HG03571 (cell line): ENCODE results near the gene SPEG.

Experiments used
- ATAC-seq: cut with Tn5 transposase; IDR thresholded peaks from one replicate; pipeline ENCODE4 v1.9.1; 2021; ENCODE audit not compliant: unreplicated experiment

Gene SPEG

GRCh38 chr2:219475697-219476651 lies 41.3 kb downstream of the SPEG start:
- ATAC-seq: no peak

- no peak for ATAC-seq
Measured at GRCh38 chr2:219476652-219477151, 42.1 kb downstream of the SPEG start.

GRCh38 chr2:219477179-219477578 lies 42.5 kb downstream of the SPEG start:
- no peak for ATAC-seq

- no peak for ATAC-seq
Measured at GRCh38 chr2:219477815-219478214, 43.2 kb downstream of the SPEG start.

GRCh38 chr2:219478916-219479315 lies 44.3 kb downstream of the SPEG start:
- no peak for ATAC-seq

- ATAC-seq: no peak
Measured at GRCh38 chr2:219480004-219480403, 45.4 kb downstream of the SPEG start.

- no peak for ATAC-seq
Measured at GRCh38 chr2:219482674-219483405, 48.2 kb downstream of the SPEG start.

- ATAC-seq: no peak
Measured at GRCh38 chr2:219483451-219484342, 49.1 kb downstream of the SPEG start.

GRCh38 chr2:219484343-219485200 lies 49.9 kb downstream of the SPEG start:
- ATAC-seq: no peak

- no peak for ATAC-seq
Measured at GRCh38 chr2:219485201-219485580, 50.5 kb downstream of the SPEG start.

- ATAC-seq: no peak
Measured at GRCh38 chr2:219486380-219486959, 51.8 kb downstream of the SPEG start.

- no peak for ATAC-seq
Measured at GRCh38 chr2:219488149-219488843, 53.7 kb downstream of the SPEG start.

GRCh38 chr2:219488844-219489194 lies 54.2 kb downstream of the SPEG start:
- ATAC-seq: no peak

- ATAC-seq: no peak
Measured at GRCh38 chr2:219489315-219489714, 54.7 kb downstream of the SPEG start.

- no peak for ATAC-seq
Measured at GRCh38 chr2:219490186-219490585, 55.5 kb downstream of the SPEG start.

GRCh38 chr2:219490600-219491130 lies 56.0 kb downstream of the SPEG start:
- ATAC-seq: no peak

- ATAC-seq: no peak
Measured at GRCh38 chr2:219491278-219491963, 56.8 kb downstream of the SPEG start.

GRCh38 chr2:219492575-219492974 lies 57.9 kb downstream of the SPEG start:
- ATAC-seq: no peak
